Upper lobe of left lung (tissue), 6 donors: Measurements from ENCODE around the gene MYO5B. TPM values are rescaled to one million over a fixed set of nuclear protein-coding genes. Genes with fewer than 3 reads are reported as not detected.

Source experiments
- ATAC-seq, 2 donors: fragments of 200-7000 bp; cut with Tn5 transposase; one replicate each; pipeline ENCODE4 v1.9.1; 2022; ENCODE audit warnings: mild to moderate bottlenecking in 2 of 2, moderate library complexity in 2 of 2; ENCODE audit not compliant: low FRiP score in 2 of 2
- DNase-seq, 2 donors: peaks; one replicate each; pipeline ENCODE4 v3.0.0-alpha.2; 2019 to 2020
- H3K27ac ChIP-seq, 4 donors: fragments of 200-600 bp; sonication (generic); one replicate each; pipeline ENCODE4 v1.5.1; 2016 to 2019
- H3K27me3 ChIP-seq, 4 donors: fragments of 200-600 bp; sonication (generic); one replicate each; pipeline ENCODE4 v1.5.1; 2017 to 2019
- H3K36me3 ChIP-seq, 4 donors: fragments of 200-600 bp; sonication (generic); one replicate each; pipeline ENCODE4 v1.5.1; 2016 to 2019
- H3K4me1 ChIP-seq, 4 donors: fragments of 200-600 bp; sonication (generic); one replicate each; pipeline ENCODE4 v1.5.1; 2018 to 2019
- H3K4me3 ChIP-seq, 4 donors: fragments of 200-600 bp; sonication (generic); one replicate each; pipeline ENCODE4 v1.5.1; 2017 to 2019; ENCODE audit warnings: mild to moderate bottlenecking in 2 of 4, moderate library complexity in 1 of 4
- H3K9me3 ChIP-seq, 4 donors: fragments of 200-600 bp; sonication (generic); one replicate each; pipeline ENCODE4 v1.5.1; 2018 to 2019
- EP300 ChIP-seq, 4 donors: sonication (generic); formaldehyde crosslinking; IDR thresholded peaks; one replicate each; pipeline ENCODE4 v1.5.1; 2017; ENCODE audit warnings: antibody characterized with exemption in 4 of 4, control low read depth in 2 of 4
- POLR2A ChIP-seq, 4 donors: fragments of 450-650 bp; IDR thresholded peaks; one replicate each; pipeline ENCODE4 v1.5.1; 2016 to 2017; ENCODE audit warnings: antibody characterized with exemption in 4 of 4, mild to moderate bottlenecking in 2 of 4
- POLR2AphosphoS5 ChIP-seq, 2 donors: sonication (generic); formaldehyde crosslinking; IDR thresholded peaks; one replicate each; pipeline ENCODE4 v1.5.1; 2017; ENCODE audit warnings: antibody characterized with exemption in 2 of 2
- WGBS, 2 donors: methylation state at CpG; one replicate each; pipeline ENCODE4 v1.1.5; 2017 to 2018; 5-methylcytosine and 5-hydroxymethylcytosine counted together
- total RNA-seq, 6 donors: library from RNA; depleted of rRNA in 4 of 6; stranded (reverse); fragments of >200 nt in 4 of 6; gene quantifications; one replicate each; pipeline versions ENCODE4 v1.1.0 to v1.2.1, GENCODE V29; 2016 to 2021
- TF ChIP-seq, protein P1 (sequence below), 6 experiments: fragments of 450-650 bp in 4 of 6; fragments of 200-600 bp in 2 of 6; sonication (generic) in 2 of 6; IDR thresholded peaks; one replicate each; pipeline ENCODE4 v1.5.1; 2016 to 2019; ENCODE audit warnings: antibody characterized with exemption in 6 of 6
- donor health status: DM: no; HTN: no; CAD: no; lungs with moderate emphysema.
- donor health status: DM: no; HTN: yes; CAD: no; lungs with severe emphysema.

The MYO5B gene
- total RNA-seq, 6 donors from 2014 or later, result 25.4 to 95.2 (median 49.6) TPM

GRCh38 chr18:49968644-49969309, 226.2 kb downstream of the MYO5B start:
- ATAC-seq, result no peak
- H3K4me3 ChIP-seq, result no peak overlapping the region

DNA sequence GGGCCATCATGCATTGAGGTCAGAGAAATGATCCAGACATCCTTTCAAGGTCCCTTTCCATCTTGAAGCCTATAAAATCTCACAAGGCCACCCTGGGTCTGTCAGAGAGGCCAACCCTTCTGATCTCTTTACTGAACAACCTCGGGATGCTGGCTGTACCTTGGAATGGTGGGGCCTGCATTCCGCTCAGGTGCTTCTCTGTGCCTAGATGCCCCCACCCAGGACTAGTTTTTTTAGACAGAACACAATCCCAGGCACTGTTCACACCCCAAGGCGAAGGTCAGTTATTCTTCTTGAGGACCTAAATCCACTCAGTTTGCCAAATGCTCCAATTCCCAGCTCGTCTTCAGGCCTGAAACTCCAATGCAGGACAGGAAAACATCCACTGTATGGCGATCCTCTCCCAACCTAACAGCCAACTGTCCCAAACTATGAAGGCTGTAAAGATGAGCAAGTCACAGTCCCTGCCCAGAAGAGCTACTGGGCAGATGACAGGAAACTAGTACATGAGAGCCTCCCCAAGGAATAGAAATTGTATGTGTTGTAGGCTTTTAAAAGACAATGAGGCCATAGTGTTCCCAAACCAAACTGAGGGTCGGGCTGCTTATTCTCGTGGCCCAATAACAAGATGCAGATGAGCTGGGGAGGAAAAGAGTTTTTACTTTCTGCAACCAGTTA, 227.2 kb downstream of the MYO5B start:
- H3K27me3 ChIP-seq, result no peaks in the 10 kb centered on the region
- H3K27ac ChIP-seq, result no peak overlapping the region
- H3K4me1 ChIP-seq, result peaks cover 0 to 4% (median 0%) of the 10 kb centered on the region in 4 donors
- no peak for ATAC-seq
- no peak for TF ChIP-seq EP300 (IDR thresholded peaks at IDR 0.05)
- no peaks in the 10 kb centered on the region for H3K9me3 ChIP-seq
- DNase-seq, result no peak
- 80 to 87% methylated on average over 7 of the region's 7 CpGs for WGBS, 2 donors
- no peaks in the 10 kb centered on the region for H3K36me3 ChIP-seq
- no peak overlapping the region for H3K4me3 ChIP-seq

More at GRCh38 chr18:49968644-49969309, 226.2 kb downstream of the MYO5B start:
- H3K27ac ChIP-seq, result no peak overlapping the region
- H3K27me3 ChIP-seq, result no peaks in the 10 kb centered on the region
- H3K9me3 ChIP-seq, result no peaks in the 10 kb centered on the region
- WGBS, 2 donors, result 83 to 88% methylated on average over 4 to 5 of the region's 5 CpGs
- TF ChIP-seq, protein P1, sequence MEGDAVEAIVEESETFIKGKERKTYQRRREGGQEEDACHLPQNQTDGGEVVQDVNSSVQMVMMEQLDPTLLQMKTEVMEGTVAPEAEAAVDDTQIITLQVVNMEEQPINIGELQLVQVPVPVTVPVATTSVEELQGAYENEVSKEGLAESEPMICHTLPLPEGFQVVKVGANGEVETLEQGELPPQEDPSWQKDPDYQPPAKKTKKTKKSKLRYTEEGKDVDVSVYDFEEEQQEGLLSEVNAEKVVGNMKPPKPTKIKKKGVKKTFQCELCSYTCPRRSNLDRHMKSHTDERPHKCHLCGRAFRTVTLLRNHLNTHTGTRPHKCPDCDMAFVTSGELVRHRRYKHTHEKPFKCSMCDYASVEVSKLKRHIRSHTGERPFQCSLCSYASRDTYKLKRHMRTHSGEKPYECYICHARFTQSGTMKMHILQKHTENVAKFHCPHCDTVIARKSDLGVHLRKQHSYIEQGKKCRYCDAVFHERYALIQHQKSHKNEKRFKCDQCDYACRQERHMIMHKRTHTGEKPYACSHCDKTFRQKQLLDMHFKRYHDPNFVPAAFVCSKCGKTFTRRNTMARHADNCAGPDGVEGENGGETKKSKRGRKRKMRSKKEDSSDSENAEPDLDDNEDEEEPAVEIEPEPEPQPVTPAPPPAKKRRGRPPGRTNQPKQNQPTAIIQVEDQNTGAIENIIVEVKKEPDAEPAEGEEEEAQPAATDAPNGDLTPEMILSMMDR (IDR thresholded peaks at IDR 0.05), result no peak
- TF ChIP-seq EP300 (IDR thresholded peaks at IDR 0.05), result no peak
- no peak for TF ChIP-seq POLR2AphosphoS5 (IDR thresholded peaks at IDR 0.05)
- no peak for TF ChIP-seq POLR2A (IDR thresholded peaks at IDR 0.05)
- no peak for DNase-seq
- H3K4me1 ChIP-seq, result peaks cover 0 to 4% (median 0%) of the 10 kb centered on the region in 4 donors
- no peaks in the 10 kb centered on the region for H3K36me3 ChIP-seq

DNA sequence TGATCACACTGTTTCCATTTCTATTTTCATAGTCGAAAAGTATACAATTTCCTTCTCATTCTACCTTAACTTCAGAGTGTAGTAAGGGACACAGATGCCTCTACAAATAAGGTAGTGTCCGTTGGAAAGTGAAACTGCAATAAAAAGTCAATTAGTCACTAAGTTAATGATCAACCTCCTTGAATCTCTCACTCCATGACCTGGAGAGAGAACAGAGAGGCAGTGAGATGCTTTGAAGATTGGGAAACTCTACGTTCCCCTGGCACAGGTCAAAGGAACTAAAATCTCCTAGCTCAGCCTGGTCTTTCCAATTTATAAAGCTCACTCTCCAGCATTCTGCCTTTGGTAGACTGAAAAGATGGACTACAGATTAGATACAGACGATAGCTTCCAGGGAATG, 227.8 kb downstream of the MYO5B start:
- no peak for DNase-seq
- Histone ChIP-seq H3K36me3 (no peaks in the 10 kb centered on the region), H3K4me1 (peaks cover 0 to 4% (median 0%) of the 10 kb centered on the region in 4 donors), H3K27me3 (no peaks in the 10 kb centered on the region), H3K27ac (no peak overlapping the region), H3K9me3 (no peaks in the 10 kb centered on the region), H3K4me3 (no peak overlapping the region)
- no peak for ATAC-seq
- WGBS, 2 donors, result 49 to 64% methylated on average over 4 of the region's 4 CpGs
- no peak for TF ChIP-seq EP300 (IDR thresholded peaks at IDR 0.05)
- no peak for TF ChIP-seq POLR2A (IDR thresholded peaks at IDR 0.05)
- TF ChIP-seq POLR2AphosphoS5 (IDR thresholded peaks at IDR 0.05), result no peak
- TF ChIP-seq, protein P1 (IDR thresholded peaks at IDR 0.05), result no peak

DNA sequence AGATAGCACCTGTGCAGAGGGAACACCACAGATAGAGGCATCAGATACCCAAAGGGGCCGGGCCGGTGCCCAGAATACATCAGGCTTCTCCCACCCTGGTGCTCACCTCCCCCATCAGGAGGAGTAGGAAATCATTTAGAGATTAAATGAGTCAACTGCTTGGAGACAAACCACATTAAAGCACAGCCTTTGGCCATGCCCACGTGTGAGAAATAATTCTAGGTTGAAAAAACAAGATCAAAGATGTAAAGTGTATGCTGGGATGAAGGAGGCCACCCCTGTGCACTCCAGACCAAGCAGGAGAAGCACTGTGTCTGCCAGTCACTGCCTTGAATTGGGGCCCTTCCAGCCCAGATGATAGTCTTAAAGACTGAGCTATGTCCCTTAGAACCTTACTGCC, 228.9 kb downstream of the MYO5B start:
- TF ChIP-seq, protein P1 (IDR thresholded peaks at IDR 0.05), result no peak
- TF ChIP-seq POLR2AphosphoS5 (IDR thresholded peaks at IDR 0.05), result no peak
- TF ChIP-seq POLR2A (IDR thresholded peaks at IDR 0.05), result no peak
- no peak for TF ChIP-seq EP300 (IDR thresholded peaks at IDR 0.05)
- no peak overlapping the region for H3K27ac ChIP-seq
- no peaks in the 10 kb centered on the region for H3K9me3 ChIP-seq
- no peak overlapping the region for H3K4me3 ChIP-seq
- DNase-seq (no peak), ATAC-seq (no peak)
- no peaks in the 10 kb centered on the region for H3K27me3 ChIP-seq
- no peaks in the 10 kb centered on the region for H3K36me3 ChIP-seq
- 73 to 79% methylated on average over 3 of the region's 3 CpGs for WGBS, 2 donors
- H3K4me1 ChIP-seq, result peaks cover 0 to 4% (median 0%) of the 10 kb centered on the region in 4 donors

DNA sequence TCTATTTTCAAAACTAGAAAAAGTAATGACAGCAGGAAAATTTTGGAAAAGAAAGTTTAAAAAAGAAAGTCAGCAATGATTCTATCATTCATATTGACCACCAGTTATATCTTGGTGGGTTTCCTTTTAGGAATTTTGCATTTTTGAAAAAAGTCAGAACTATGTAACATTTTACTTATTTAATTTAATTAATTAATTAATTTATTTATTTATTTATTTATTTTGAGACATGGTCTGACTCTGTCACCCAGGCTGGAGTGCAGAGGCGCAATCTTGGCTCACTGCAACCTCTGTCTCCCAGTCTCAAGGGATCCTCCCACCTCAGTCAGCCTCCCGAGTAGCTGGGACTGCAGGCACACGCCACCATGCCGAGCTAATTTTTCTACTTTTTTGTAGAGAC, 231.7 kb downstream of the MYO5B start:
- DNase-seq, result no peak
- 87 to 95% methylated on average over 4 of the region's 4 CpGs for WGBS, 2 donors
- H3K27ac ChIP-seq, result no peak overlapping the region
- no peaks in the 10 kb centered on the region for H3K9me3 ChIP-seq
- peaks cover 0 to 4% (median 0%) of the 10 kb centered on the region in 4 donors for H3K4me1 ChIP-seq
- H3K36me3 ChIP-seq, result no peaks in the 10 kb centered on the region
- H3K27me3 ChIP-seq, result no peaks in the 10 kb centered on the region
- ATAC-seq, result no peak
- H3K4me3 ChIP-seq, result no peak overlapping the region
- TF ChIP-seq POLR2AphosphoS5 (IDR thresholded peaks at IDR 0.05) (no peak), POLR2A (IDR thresholded peaks at IDR 0.05) (no peak), EP300 (IDR thresholded peaks at IDR 0.05) (no peak)
- TF ChIP-seq, protein P1 (IDR thresholded peaks at IDR 0.05), result no peak
